NCI-H146 (cell line): ENCODE data around the gene CSH2.

Experiments
- DNase-seq: peaks from one replicate; lab custom pipeline; 2025; lab: John Stamatoyannopoulos, UW

Gene CSH2

GRCh38 chr17:63855185-63855584 is 18.3 kb downstream of the CSH2 start:
- no peak for DNase-seq

GRCh38 chr17:63854709-63855108 is 18.8 kb downstream of the CSH2 start:
- no peak for DNase-seq

- DNase-seq = no peak
Observed at GRCh38 chr17:63853260-63853659, 20.2 kb downstream of the CSH2 start.

- no peak for DNase-seq
Observed at GRCh38 chr17:63850401-63850800, 23.1 kb downstream of the CSH2 start.

GRCh38 chr17:63848834-63849689 is 24.4 kb downstream of the CSH2 start:
- DNase-seq = no peak

- DNase-seq = no peak
Observed at GRCh38 chr17:63847525-63848249, 25.8 kb downstream of the CSH2 start.

- DNase-seq = no peak
Observed at GRCh38 chr17:63845509-63845908, 28.0 kb downstream of the CSH2 start.

- DNase-seq = no peak
Observed at GRCh38 chr17:63843910-63844677, 29.4 kb downstream of the CSH2 start.

- peak; percentile 27 for DNase-seq
Observed at GRCh38 chr17:63843387-63843888, 30.0 kb downstream of the CSH2 start.

- DNase-seq = peak; percentile 98
Observed at GRCh38 chr17:63842540-63843386, 30.7 kb downstream of the CSH2 start, which contains the start of gene SMARCD2. Gene SMARCD2 (minus strand): TSS chr17:63842685. CDS start chr17:63842674, 11 bp downstream.

GRCh38 chr17:63842173-63842539 is 31.3 kb downstream of the CSH2 start:
- peak; percentile 64 for DNase-seq

GRCh38 chr17:63841350-63842172 is 31.9 kb downstream of the CSH2 start:
- DNase-seq = peak; percentile 33

- DNase-seq = no peak
Observed at GRCh38 chr17:63840591-63841349, 32.7 kb downstream of the CSH2 start.

GRCh38 chr17:63838631-63839171 is 34.8 kb downstream of the CSH2 start:
- no peak for DNase-seq

- no peak for DNase-seq
Observed at GRCh38 chr17:63837962-63838600, 35.4 kb downstream of the CSH2 start.

GRCh38 chr17:63837480-63837879 is 36.0 kb downstream of the CSH2 start:
- DNase-seq = no peak

GRCh38 chr17:63836811-63837210 is 36.7 kb downstream of the CSH2 start:
- no peak for DNase-seq

GRCh38 chr17:63835167-63835720 is 38.2 kb downstream of the CSH2 start:
- DNase-seq = no peak
